ENCODE measurements around the gene WSB1. TPM values are rescaled to one million over a fixed set of nuclear protein-coding genes. Genes with fewer than 3 reads are reported as not detected.

Gene WSB1
- total and polyA plus RNA-seq, 9 of the 15 experiments (the other 6 are each of a cell fraction or from before 2014, with no cell fraction given): 22.8 to 229 (median 81.1) TPM

GRCh38 chr17:27266228-27266627, 27.7 kb upstream of the WSB1 start (continued):
- no peak for TF ChIP-seq AFF1 (IDR thresholded peaks at IDR 0.05; ENCODE audit: low read depth in 1 of 2, partially characterized antibody in 2 of 2)
- no peak for TF ChIP-seq ZHX1 (conservative IDR thresholded peaks at IDR 0.05; ENCODE audit: low read length)
- TF ChIP-seq COPS2 (conservative IDR thresholded peaks at IDR 0.05): no peak
- no peak for TF ChIP-seq ZNF217 (CRISPR knock-in tag; IDR thresholded peaks at IDR 0.05)
- TF ChIP-seq ZNF263 (CRISPR knock-in tag; IDR thresholded peaks at IDR 0.05; ENCODE audit: borderline replicate concordance): no peak
- TF ChIP-seq FOS (IDR thresholded peaks at IDR 0.05; ENCODE audit: extremely low read depth, insufficient read length): no peak
- TF ChIP-seq DDX20 (tag; IDR thresholded peaks at IDR 0.05; ENCODE audit: low read depth): no peak
- no peak for TF ChIP-seq POLR2B (IDR thresholded peaks at IDR 0.05; ENCODE audit: low read depth, partially characterized antibody)
- no peak for TF ChIP-seq ASH1L (IDR thresholded peaks at IDR 0.05; ENCODE audit: borderline replicate concordance, low read depth, partially characterized antibody)
- no peak for TF ChIP-seq ZSCAN32 (CRISPR knock-in tag; IDR thresholded peaks at IDR 0.05)
